ENCODE measurements around the gene TJP1. TPM values are rescaled to one million over a fixed set of nuclear protein-coding genes. Genes with fewer than 3 reads are reported as not detected.
"Not testable (repeated sequence)": the region's sequence is repeated elsewhere in the genome, so short reads cannot be mapped to it uniquely, and the experiment has no call there.

Gene TJP1
- total RNA-seq, 2 donors from 2014 or later = 91.3 to 101 TPM

GRCh38 chr15:29676961-29677402, 145.3 kb downstream of the TJP1 start:
- DNase-seq (ENCODE audit: low spot score) = no peak
- intact Hi-C loops (cut with DNase I) = no loop called here

- intact Hi-C loops (cut with DNase I); DNase-seq (ENCODE audit: low spot score): not testable (repeated sequence)
These were observed 145.8 kb downstream of the TJP1 start for GRCh38 chr15:29676374-29676960.

DNA sequence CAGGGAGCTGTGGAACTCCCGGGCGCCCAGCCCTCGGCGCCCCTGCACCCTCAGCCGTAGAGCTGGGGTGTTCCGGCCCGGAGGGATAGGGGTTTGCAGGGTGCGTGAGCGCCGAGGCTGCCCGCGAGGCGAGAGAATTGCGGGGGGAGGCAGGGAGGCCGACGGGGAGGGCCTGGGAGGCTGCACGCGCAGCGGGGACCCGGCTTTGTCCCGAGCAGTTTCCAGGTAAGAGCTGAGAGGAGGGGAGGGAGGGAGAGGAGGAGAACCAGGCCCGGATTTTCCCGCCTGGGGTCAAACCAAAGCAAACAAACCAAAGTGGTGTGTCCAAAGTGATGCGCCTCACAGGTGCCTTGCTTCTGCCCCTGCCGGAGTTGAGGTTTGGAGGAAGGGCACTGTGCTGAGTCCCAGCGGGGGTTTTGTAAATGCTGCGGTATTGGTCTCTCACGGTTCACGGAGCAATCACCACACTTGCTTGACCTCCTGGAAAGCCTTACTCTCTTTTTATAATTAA, 146.4 kb downstream of the TJP1 start:
- peak; percentile 78 for DNase-seq (ENCODE audit: low spot score)
- intact Hi-C loops (cut with DNase I) = no loop called here

DNA sequence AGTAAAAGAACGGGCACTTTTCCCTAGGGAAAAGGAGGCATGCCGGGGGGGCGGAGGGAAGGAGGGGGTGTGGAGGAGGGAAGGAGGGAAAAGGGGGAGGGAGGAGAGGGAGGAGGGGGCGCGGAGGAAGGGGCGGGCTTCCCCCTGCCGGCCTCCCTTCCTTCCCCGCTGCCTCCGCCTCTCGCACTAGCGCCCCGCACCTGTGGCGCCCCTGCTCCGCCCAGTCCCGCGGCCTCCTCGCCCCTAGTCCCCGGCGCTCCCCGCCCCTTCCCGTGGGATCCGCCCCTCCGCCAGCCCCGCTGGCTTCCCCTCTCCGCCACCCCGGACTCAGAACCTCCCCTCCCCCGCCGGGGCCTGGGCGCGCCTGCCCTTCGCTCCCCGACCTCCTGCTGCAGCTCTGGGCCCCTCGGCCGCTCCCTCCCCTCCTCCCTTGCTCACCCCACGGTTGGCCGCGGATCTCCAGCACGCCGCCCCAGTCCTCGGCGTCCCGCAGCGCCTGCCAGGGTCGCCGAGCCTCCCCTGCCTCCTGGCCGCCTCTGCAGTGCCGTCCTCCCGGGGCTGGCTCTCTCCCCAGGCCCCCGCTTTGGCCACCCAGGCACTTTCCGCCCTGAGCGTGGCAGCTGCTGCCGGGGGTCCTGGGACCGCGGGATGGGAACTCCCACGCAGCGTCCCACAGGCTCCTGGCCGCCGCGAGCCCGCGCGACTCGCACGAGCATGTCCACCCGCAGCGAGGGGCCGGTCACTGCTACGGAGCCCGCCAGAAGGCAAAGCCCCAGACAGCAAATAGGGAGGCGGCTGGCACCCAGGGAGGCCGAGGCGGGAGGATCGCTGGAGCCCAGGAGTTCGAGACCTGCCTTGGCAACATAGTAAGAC, 147.4 kb downstream of the TJP1 start:
- intact Hi-C loops (cut with DNase I) = no loop called here

DNA sequence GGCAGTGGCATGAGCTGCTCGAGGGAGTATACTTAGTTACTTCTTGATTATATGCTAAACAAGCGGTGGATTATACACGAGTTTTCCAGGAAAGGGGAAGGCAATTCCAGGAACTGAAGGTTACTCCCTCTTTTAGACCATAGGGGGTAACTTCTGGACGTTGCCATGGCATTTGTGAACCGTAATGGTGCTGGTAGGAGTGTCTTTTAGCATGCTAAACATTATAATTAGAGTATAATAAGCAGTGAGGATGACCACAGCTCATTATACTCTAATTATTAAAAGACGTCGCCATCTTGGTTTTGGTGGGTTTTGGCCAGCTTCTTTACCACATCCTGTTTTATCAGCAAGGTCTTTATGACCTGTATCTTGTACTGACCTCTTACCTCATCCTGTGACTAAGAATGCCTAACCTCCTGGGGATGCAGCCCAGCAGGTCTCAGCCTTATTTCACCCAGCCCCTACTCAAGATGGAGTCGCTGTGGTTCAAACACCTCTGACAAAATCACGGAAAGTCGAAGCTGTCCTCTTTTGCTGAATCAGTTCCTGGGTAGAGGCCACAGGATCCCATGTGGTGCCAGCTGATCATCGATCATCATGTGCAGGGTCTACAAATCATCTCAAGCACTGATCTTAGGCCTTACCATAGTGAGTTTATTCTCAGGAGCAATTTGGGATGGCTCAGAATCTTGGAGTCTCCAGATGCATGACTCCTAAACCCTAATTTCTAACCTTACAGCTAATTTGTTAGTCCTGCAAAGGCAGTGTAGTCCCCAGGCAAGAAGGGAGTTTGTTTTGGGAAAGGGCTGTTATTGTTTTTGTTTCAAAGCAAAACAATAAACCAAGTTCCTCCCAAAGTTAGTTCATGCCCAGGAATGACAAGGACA, 149.1 kb downstream of the TJP1 start:
- intact Hi-C loops (cut with DNase I) = no loop called here
- DNase-seq (ENCODE audit: low spot score) = no peak

More for the DNA sequence above, 147.4 kb downstream of the TJP1 start:
- DNase-seq (ENCODE audit: low spot score) = peak; percentile 80

- DNase-seq (ENCODE audit: low spot score) = no peak
- intact Hi-C loops (cut with DNase I) = no loop called here
These were observed 149.8 kb downstream of the TJP1 start for GRCh38 chr15:29672446-29672845.

DNA sequence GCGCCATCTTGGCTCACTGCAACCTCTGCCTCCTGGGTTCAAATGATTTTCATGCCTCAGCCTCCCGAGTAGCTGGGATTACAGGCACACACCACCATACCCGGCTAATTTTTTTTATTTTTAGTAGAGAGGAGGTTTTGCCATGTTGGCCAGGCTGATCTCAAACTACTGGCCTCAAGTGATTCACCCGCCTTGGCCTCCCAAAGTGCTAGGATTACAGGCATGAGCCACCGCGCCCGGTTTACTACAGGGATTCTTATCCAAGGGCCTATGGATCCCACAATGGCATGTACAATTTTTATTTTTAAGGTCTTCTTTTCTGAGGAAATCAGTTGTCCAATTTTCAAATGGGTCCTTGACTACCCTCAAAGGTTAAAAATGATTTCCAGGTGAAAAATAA, 150.2 kb downstream of the TJP1 start:
- DNase-seq (ENCODE audit: low spot score); intact Hi-C loops (cut with DNase I): not testable (repeated sequence)

- intact Hi-C loops (cut with DNase I) = no loop called here
- DNase-seq (ENCODE audit: low spot score) = no peak
These were observed 151.0 kb downstream of the TJP1 start for GRCh38 chr15:29670998-29671981.

DNA sequence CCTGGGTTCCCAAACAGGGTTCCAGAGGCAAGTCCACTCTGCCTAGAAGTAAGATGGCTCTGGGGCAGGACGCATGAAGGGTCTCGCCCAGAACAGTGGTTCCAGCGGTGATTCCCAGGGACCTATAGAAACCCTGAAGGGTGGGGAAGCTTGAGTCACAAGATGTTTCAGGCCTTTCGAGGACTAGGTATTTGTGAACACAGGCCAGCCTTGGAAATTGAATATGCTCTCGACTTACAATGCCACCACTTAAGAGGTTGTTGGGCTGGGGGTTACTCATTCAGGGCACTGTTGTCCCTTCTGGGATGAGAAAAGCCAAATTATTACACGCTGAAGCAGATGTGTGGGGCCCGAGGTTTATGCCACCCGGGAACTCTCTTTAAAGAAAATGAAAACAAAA, 152.0 kb downstream of the TJP1 start:
- DNase-seq (ENCODE audit: low spot score) = no peak
- intact Hi-C loops (cut with DNase I) = no loop called here

DNA sequence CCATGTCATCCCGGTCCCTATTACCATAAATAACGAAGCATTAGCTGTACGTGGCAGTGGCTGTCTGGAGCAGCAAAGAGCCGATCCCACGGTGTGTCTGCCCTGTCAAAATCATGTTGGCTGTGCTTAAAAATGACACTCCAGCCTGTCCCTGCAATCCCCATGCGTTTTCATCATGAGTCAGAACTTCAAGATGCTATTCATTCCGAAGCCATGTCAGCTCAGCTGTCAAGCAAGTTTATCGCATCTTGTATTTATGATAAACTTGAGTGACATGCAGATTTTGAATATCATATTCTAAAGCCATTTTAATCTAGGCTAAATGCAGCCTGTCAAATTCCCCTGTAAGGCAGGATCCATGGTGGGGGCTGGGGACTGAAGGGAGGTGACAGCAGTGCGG, 152.4 kb downstream of the TJP1 start:
- intact Hi-C loops (cut with DNase I) = no loop called here
- DNase-seq (ENCODE audit: low spot score) = no peak

DNA sequence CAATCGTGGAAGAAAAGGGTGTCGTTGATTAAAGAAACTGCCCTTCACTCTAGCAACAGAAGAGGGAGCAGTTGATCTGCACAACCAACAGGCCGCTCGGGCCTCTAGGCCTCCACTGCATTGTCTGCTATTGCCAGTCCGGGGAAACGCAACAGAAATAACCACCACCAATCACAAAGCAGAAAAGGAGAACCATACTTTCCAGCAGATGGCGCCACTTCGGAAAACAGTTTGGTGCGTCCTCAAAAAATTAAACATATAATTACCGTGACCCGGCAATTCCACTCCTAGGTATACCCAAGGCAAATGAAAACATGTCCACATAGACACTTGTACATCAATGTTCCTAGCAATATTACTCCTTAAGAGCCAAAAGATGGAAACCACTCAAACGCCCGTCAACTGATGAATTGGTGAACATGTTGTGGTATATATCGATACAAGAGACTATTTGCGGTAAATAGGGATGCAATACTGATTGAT, 154.1 kb downstream of the TJP1 start:
- peak; percentile 78 for DNase-seq (ENCODE audit: low spot score)

GRCh38 chr15:29666241-29666640, 156.0 kb downstream of the TJP1 start:
- no peak for DNase-seq (ENCODE audit: low spot score)
- intact Hi-C loops (cut with DNase I) = no loop called here

More for the DNA sequence above, 154.1 kb downstream of the TJP1 start:
- intact Hi-C loops (cut with DNase I) = no loop called here

DNA sequence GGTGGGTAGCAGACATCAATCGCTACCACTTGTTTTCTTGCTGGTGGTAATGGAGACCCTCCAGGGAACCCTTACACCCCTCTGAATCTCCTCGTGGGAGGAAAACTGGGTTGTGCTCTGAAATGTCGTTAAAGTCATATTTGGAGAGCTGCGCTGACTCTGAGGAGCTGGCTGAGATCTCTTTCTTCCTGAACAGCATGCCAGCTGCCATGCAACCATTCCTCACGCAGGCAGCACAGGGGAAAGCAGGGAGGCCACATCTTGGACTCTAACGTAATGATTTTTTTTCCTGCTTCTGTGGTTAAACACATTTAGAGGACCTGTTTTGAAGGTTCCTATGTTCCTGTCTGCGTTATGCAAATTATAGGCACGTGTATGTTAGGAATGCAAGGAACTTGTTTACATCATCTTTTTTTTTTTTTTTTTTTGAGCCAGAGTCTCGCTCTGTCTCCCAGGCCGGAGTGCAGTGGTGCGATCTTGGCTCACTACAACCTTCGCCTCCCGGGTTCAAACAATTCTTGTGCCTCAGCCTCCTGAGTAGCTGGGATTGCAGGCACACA, 156.7 kb downstream of the TJP1 start:
- DNase-seq (ENCODE audit: low spot score) = no peak
- intact Hi-C loops (cut with DNase I) = no loop called here

- intact Hi-C loops (cut with DNase I) = no loop called here
- DNase-seq (ENCODE audit: low spot score) = no peak
These were observed 157.9 kb downstream of the TJP1 start for GRCh38 chr15:29664406-29664805.

DNA sequence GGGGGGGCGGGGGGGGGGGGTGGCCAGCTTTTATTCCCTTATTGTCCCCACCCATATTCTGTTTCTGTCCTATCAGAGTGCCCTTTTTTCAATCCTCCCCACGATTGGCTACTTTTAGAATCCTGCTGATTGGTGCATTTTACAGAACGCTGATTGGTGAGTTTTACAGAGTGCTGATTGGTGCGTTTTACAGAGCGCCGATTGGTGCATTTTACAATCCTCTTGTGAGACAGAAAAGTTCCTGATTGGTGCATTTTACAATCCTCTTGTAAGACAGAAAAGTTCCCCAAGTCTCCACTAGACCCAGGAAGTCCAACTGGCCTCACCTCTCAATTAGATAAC, 164.8 kb downstream of the TJP1 start:
- DNase-seq (ENCODE audit: low spot score); intact Hi-C loops (cut with DNase I): not testable (repeated sequence)

DNA sequence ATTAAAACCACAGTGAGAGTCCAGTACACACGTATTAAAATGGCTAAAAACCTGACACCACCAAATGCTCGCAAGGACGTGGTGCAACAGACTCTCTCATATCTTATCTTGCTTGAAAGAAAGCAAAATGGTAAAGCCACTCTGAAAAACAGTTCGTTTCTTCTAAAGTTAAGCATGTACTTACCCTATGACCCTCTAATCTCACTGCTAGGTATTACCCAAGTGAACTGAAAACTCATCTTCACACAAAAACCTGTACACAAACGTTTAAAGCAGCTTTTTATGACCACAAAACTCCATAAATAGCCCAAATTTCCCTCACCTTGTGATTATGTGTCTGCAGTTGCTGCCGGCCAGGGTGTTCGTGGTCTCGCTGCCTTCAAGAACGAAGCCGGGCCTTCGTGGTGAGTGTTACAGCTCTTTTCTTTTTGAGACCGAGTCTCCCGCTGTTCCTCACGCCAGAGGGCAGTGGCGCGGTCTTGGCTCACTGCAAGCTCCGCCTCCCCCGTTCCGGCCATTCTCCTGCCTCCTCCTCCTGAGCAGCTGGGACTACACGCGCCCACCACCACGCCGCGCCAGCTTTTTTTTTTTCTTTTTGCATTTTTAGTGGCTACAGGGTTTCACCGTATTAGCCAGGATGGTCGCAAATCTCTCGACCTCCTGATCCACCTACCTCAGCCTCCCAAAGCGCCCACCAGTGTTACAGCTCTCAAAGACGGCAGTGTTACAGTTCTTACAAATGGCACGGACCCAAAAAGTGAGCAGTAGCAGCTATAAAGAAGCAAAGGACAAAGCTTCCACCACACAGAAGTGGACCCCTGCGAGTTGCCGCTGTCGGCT, 165.4 kb downstream of the TJP1 start:
- intact Hi-C loops (cut with DNase I) = no loop called here
- peak; percentile 68 for DNase-seq (ENCODE audit: low spot score)

- intact Hi-C loops (cut with DNase I) = no loop called here
- DNase-seq (ENCODE audit: low spot score) = no peak
These were observed 169.7 kb downstream of the TJP1 start for GRCh38 chr15:29652595-29652994.

Data from posterior vena cava (tissue), 2 donors.